Measurements from ENCODE around the gene HOXB3.
A peak's percentile ranks its signal among the peaks of the same experiment; 100 is the strongest.

The HOXB3 gene

DNA sequence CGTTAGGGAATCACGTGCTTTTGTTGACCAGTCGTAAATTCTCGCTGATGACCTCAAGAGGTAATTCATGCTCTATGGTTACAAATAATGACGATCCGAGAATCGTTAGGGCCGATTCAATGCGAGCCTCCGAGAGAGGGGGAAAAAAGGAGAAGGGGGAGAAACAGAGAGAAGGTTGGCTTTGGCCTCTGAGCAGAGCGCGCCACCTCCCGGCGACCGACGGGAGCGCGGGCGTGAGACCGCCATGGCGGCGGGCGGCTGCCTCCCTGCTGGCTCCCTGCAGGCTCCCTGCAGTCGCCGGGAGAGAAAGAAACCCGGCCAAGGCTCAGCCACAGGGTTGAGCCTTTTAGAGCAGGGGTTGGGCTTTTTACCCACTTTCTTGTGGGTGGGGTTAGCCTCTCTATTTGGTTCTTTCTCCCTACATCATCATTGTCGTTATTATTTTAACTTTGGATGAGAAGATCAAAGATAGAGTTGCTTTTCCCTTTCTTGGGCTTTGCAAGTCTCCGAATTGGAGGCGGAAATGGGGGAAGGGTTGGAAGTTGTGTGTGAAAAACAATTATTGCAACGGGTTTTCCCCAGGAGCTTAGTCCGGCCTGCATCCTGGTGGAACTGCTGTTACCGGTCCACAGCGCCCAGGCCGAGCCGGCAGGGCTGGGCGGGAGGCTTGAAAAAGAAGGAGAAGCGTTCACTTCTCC lies 3.9 kb upstream of the HOXB3 start:
- CTCF ChIA-PET, result interaction anchor here (0.6 to 3.8 kb wide), 27 partner anchors 8 to 568 kb away, joined by 3 to 30 read pairs (median 6); partner anchors contain the start of gene NFE2L1
- Mint-ChIP-seq H3K36me3 (no peaks in the 10 kb centered on the region), H3K27ac (no peak overlapping the region), H3K9me3 (no peaks in the 10 kb centered on the region), H3K4me1 (peaks cover 54% of the 10 kb centered on the region), H3K4me3 (peak overlapping the region; percentile 72), H3K27me3 (peaks cover 100% of the 10 kb centered on the region)
- DNase-seq, result peak; percentile 84

DNA sequence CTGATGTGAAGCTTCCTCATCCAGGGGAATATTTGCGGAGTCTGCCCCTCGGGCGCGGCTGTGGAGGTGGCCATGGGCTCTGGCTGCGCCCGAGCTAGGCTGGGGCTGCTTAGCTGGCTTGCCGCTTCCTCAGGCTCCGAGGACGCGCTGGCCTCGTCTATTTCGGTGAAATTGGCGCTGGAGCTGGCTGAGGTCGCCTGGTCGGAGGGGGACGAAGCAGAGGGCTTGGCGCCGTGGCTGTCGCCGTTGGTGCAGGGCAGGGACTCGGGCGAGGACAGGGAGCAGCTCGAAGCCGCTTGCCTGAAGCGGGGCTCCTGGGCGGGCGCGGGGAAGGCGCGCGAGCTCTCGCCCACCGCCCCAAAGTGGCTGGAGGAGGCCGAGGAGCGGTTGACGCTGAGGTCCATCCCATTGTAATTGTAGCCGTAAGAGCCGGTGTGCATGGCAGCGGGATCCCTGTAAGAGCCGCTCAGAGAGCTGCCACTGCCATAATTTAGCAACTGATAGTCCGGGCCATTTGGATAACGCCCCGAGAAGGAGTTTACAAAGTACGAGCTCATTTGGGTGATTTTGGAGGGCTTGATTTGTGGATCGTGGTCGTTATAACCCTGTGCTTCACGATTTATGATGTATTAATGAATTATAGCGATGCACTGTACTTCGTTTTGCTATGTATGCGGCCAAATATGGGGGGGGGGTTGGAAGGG lies 3.2 kb upstream of the HOXB3 start, which contains the start of gene HOXB5:
HOXB5 (minus strand) TSS at position 654 of the 704 bp plus-strand sequence; CDS start at position 557, 97 bp downstream.
- Mint-ChIP-seq H3K4me3 (peak within 1 kb of the TSS; percentile 72), H3K27ac (peak within 1 kb of the TSS; percentile 78), H3K36me3 (no peaks in the 10 kb centered on the region), H3K27me3 (peaks cover 100% of the 10 kb centered on the region), H3K4me1 (peaks cover 53% of the 10 kb centered on the region), H3K9me3 (no peaks in the 10 kb centered on the region)
- CTCF ChIA-PET, result interaction anchor here (0.5 to 3.8 kb wide), 38 partner anchors 8 to 567 kb away, joined by 3 to 30 read pairs (median 5); partner anchors contain the start of gene NFE2L1
- peak; percentile 49 for DNase-seq

DNA sequence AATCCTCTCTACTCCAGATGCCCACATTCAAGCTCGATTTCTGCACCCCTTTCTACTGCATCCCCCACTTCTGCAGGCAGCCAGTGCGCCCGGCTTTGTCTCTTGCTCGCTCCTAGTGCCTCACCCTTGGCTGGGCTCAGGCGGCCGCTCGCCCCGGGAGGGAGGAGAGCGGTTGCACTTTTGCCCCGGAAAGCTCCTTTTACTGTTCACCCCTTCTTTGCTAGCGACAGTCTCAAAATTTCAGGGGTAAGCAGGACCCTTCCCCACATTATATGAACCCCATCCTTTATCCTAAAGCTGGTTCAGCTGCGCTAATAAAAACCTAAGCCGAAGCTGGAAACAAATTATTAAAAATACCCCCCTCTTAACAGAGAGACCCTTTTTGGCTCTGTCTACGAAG lies 2.5 kb upstream of the HOXB3 start:
- H3K27ac Mint-ChIP-seq, result peak overlapping the region; percentile 78
- no peaks in the 10 kb centered on the region for H3K9me3 Mint-ChIP-seq
- H3K4me3 Mint-ChIP-seq, result peak overlapping the region; percentile 72
- peaks cover 52% of the 10 kb centered on the region for H3K4me1 Mint-ChIP-seq
- no peaks in the 10 kb centered on the region for H3K36me3 Mint-ChIP-seq
- DNase-seq, result peak; percentile 47
- CTCF ChIA-PET, result interaction anchor here (0.5 to 3.8 kb wide), 31 partner anchors 9 to 566 kb away, joined by 3 to 30 read pairs (median 6); partner anchors contain the start of gene NFE2L1
- peaks cover 100% of the 10 kb centered on the region for H3K27me3 Mint-ChIP-seq

DNA sequence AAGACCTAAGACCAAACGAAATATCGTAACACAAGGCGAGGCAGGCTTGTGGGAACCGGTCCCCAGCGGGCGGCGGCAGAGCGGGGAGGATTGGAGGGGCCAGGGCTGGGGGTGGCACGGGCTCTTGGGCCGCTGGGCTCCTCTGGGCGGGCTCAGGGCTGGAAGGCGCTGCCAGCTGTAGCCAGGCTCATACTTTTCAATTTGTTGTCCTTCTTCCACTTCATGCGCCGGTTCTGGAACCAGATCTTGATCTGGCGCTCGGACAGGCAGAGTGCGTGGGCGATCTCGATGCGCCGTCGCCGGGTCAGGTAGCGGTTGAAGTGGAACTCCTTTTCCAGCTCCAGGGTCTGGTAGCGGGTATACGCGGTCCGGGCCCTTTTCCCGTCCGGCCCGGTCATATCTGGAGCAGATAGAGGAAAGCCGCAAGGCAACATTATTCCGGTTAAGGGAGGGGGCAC lies 2.0 kb upstream of the HOXB3 start:
- Mint-ChIP-seq H3K36me3 (no peaks in the 10 kb centered on the region), H3K4me1 (peaks cover 54% of the 10 kb centered on the region), H3K27ac (no peak overlapping the region), H3K4me3 (no peak overlapping the region), H3K9me3 (no peaks in the 10 kb centered on the region), H3K27me3 (peaks cover 100% of the 10 kb centered on the region)
- DNase-seq, result no peak
- CTCF ChIA-PET, result interaction anchor here (0.6 to 3.8 kb wide), 17 partner anchors 9 to 566 kb away, joined by 3 to 30 read pairs (median 10); no protein-coding TSS in a partner anchor

DNA sequence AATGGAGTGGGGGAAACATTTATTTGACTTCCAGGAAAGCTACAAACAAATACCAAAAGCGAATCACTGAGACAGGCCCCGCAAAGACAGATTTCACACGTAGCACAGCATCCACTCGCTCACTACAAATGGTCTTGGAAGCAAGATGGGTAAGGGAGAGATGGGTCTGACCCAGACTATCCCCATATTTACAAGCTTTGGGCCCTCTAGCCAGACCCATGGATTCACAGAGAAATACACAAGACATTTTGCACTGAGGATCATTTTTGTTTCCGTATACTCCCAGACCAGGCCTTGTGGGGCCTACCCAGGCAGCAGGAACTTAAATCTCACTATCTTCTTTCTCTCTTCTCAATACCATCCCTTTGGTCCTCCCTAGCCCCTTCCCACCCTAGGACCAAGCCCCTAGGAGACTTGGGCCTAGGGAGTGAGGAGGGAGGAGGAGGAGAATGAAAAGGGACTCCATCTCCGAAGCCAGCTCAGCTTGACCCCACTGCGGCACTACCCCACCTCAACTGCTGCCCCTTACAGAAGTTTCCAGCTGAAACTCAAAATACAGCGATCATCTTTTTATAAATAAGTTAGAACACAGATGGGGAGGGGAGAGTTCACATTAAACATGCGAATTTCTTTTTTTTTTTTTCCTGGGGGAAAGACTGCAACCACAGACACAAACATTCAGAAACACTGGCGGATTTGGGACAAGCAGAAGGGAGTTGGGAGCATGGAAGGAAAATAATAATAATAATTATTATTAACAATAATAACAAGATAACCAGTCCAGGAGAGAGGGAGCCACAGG lies 1.4 kb upstream of the HOXB3 start:
- no peak for DNase-seq
- H3K27me3 Mint-ChIP-seq, result peaks cover 100% of the 10 kb centered on the region
- no peak overlapping the region for H3K4me3 Mint-ChIP-seq
- no peaks in the 10 kb centered on the region for H3K36me3 Mint-ChIP-seq
- CTCF ChIA-PET, result interaction anchor here (1.8 to 3.1 kb wide), 5 partner anchors 41 to 565 kb away, joined by 4 to 30 read pairs (median 15); no protein-coding TSS in a partner anchor
- peaks cover 54% of the 10 kb centered on the region for H3K4me1 Mint-ChIP-seq
- no peak overlapping the region for H3K27ac Mint-ChIP-seq
- no peaks in the 10 kb centered on the region for H3K9me3 Mint-ChIP-seq

DNA sequence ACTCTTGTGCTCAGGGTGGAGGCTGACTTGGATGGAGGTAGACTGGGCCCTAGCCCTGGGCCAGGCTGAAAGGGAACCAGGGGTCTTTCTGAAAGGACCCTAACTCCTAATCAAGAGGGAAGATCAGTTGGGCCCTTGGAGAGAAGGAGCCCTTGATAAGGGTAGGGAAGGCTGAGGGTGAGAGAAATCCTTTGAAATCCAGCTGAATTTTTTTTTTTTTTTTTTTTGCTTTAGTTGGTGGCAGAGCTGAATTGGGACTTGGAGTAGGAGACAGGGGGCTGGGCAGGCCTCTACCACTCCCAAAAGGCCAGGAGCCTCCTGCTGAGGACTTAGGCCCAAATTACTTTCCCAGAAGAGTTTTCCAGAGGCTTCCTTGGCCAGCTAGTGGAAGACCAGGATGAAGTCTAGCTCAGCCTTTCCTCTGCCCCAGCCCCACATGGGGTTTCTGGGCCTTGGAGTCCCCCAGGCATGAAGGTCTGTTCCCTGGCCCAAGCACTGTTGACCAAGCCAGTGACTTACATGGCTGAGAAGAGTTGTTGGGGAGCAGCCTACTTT lies 643 bp upstream of the HOXB3 start:
- no peak overlapping the region for H3K27ac Mint-ChIP-seq
- peaks cover 100% of the 10 kb centered on the region for H3K27me3 Mint-ChIP-seq
- H3K36me3 Mint-ChIP-seq, result no peaks in the 10 kb centered on the region
- no peak for DNase-seq
- CTCF ChIA-PET, result interaction anchor here (0.7 to 3.1 kb wide), 7 partner anchors 41 to 564 kb away, joined by 3 to 15 read pairs (median 4); no protein-coding TSS in a partner anchor
- H3K9me3 Mint-ChIP-seq, result no peaks in the 10 kb centered on the region
- no peak overlapping the region for H3K4me3 Mint-ChIP-seq
- H3K4me1 Mint-ChIP-seq, result peaks cover 58% of the 10 kb centered on the region

DNA sequence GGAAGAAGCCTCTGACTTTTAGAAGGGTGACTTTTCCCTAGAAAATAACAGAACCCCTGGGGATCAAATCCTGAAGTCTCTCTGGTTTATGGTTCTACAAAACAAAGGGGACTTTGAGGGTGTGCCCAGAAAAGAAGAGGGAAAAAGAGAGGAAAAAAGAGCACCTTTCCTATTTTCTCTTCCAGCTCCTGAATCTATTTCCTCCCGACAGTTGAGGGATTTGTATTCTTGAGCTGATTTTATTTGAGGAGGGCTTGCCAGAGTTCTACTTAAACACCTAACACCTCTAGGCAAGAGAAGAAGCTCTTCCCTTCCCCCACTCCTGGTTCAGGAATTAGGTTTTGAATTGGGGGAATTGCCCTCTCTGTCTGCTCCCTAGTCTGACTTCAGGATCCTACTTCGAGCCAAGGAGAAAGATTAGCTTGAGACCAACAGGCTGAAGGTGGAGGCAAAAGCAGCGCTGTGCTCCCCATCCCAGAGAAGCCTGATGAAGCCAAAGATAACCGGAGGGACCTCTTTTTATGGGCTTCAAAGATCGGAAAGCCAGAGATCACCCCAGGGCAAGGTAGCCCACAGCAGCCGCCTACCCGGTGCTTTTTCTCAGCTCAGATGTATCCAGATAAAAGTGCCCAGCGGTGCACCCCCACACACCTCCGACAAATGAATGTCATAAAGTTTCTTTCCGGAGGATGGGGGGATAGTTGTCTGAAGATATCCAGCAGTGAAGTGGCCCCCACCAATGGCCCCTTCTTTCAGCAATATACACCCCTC lies 796 bp downstream of the HOXB3 start:
- peaks cover 100% of the 10 kb centered on the region for H3K27me3 Mint-ChIP-seq
- no peaks in the 10 kb centered on the region for H3K9me3 Mint-ChIP-seq
- H3K36me3 Mint-ChIP-seq, result no peaks in the 10 kb centered on the region
- no peak overlapping the region for H3K4me3 Mint-ChIP-seq
- H3K4me1 Mint-ChIP-seq, result peaks cover 72% of the 10 kb centered on the region
- CTCF ChIA-PET, result interaction anchor here (0.6 to 2.0 kb wide), 6 partner anchors 97 to 323 kb away, joined by 3 to 5 read pairs (median 3); no protein-coding TSS in a partner anchor
- no peak overlapping the region for H3K27ac Mint-ChIP-seq
- DNase-seq, result no peak

DNA sequence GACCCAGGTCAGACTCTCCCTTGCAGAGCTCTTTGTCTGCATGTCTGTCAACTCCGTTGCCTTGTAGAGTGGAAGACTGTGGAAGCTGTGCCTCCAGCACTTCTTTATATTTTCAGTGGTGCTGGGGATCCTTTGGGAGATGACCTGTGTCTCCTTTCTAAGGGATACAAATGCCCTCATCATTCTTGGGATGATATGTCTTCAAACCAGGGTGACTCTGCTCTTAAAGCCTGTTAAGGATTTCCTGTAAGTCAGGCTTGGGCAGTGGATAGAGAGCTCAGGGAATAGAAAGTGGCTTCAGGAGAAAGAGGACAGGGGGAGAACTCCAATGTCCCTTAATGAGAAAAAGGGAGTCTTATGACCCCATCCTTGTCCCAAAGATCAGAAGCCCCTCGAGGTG lies 1.5 kb downstream of the HOXB3 start:
- peak overlapping the region; percentile 16 for H3K27ac Mint-ChIP-seq
- H3K4me1 Mint-ChIP-seq, result peaks cover 71% of the 10 kb centered on the region
- H3K9me3 Mint-ChIP-seq, result no peaks in the 10 kb centered on the region
- CTCF ChIA-PET, result interaction anchor here (1.0 to 2.7 kb wide), 10 partner anchors 10 to 329 kb away, joined by 3 to 10 read pairs (median 4); no protein-coding TSS in a partner anchor
- H3K36me3 Mint-ChIP-seq, result no peaks in the 10 kb centered on the region
- H3K4me3 Mint-ChIP-seq, result no peak overlapping the region
- peaks cover 100% of the 10 kb centered on the region for H3K27me3 Mint-ChIP-seq
- DNase-seq, result no peak

DNA sequence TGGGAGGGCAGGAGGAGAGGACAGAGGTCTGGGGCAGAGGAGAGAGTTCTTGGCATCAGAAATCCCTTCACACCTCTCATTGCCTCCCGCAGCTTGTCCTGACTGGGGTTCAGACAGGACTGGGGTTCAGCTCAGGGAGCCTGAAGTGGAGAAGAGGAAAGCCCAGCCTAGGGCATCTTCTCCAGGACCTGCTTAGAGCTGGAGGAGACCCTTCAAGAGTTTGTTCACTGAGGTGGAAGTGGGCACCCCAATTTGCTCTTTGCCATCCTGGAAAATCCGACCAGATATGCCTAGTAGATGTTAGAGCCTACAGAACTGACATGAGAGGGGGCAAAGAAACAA lies 2.0 kb downstream of the HOXB3 start:
- H3K27ac Mint-ChIP-seq, result no peak overlapping the region
- CTCF ChIA-PET, result interaction anchor here (0.8 to 2.7 kb wide), 13 partner anchors 8 to 329 kb away, joined by 3 to 10 read pairs (median 4); no protein-coding TSS in a partner anchor
- H3K9me3 Mint-ChIP-seq, result no peaks in the 10 kb centered on the region
- no peaks in the 10 kb centered on the region for H3K36me3 Mint-ChIP-seq
- peaks cover 67% of the 10 kb centered on the region for H3K4me1 Mint-ChIP-seq
- DNase-seq, result no peak
- H3K4me3 Mint-ChIP-seq, result no peak overlapping the region
- H3K27me3 Mint-ChIP-seq, result peaks cover 100% of the 10 kb centered on the region

DNA sequence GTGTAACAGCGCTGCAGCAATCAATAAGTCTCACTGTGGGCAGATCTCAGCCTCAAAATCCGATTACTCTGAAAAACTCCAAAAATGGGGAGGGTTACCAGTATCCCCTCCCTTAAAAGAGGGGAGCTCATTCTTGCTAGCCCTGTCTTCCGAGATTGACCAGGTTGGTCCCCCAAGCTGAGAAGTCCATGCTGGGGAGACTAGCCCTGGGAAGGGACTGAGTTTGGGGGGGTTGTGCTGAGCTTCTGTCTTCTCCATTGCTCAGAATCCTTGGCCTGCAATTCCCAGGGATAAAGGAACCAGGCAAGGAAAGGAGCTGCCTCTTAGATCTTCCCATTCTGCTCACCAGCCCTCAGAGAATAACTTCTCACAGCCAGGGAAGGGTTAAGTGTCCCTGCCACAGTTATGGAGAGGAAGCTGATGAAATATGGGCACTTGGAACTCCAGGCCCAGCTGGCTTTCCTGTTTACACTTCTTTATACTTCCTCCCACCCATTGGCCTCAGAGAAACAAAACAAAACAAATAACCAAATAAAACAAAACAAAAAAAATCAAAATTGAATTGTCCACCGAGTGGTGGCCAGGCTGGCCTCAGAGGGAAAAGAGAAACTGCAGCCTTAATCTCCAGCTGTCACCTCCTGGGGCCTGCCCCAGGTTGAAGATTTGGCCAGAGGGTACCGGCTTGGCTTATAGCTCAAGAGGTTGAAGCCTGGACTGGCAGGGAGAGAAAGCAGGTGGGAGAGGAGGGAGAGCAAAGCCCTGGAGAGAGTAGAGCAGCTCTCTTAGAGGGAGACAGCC lies 2.6 kb downstream of the HOXB3 start:
- Mint-ChIP-seq H3K4me1 (peaks cover 66% of the 10 kb centered on the region), H3K9me3 (no peaks in the 10 kb centered on the region), H3K36me3 (no peaks in the 10 kb centered on the region), H3K4me3 (peak overlapping the region; percentile 27), H3K27me3 (peaks cover 100% of the 10 kb centered on the region), H3K27ac (no peak overlapping the region)
- CTCF ChIA-PET, result interaction anchor here (0.8 to 2.7 kb wide), 12 partner anchors 9 to 328 kb away, joined by 3 to 10 read pairs (median 4); no protein-coding TSS in a partner anchor
- DNase-seq, result no peak

DNA sequence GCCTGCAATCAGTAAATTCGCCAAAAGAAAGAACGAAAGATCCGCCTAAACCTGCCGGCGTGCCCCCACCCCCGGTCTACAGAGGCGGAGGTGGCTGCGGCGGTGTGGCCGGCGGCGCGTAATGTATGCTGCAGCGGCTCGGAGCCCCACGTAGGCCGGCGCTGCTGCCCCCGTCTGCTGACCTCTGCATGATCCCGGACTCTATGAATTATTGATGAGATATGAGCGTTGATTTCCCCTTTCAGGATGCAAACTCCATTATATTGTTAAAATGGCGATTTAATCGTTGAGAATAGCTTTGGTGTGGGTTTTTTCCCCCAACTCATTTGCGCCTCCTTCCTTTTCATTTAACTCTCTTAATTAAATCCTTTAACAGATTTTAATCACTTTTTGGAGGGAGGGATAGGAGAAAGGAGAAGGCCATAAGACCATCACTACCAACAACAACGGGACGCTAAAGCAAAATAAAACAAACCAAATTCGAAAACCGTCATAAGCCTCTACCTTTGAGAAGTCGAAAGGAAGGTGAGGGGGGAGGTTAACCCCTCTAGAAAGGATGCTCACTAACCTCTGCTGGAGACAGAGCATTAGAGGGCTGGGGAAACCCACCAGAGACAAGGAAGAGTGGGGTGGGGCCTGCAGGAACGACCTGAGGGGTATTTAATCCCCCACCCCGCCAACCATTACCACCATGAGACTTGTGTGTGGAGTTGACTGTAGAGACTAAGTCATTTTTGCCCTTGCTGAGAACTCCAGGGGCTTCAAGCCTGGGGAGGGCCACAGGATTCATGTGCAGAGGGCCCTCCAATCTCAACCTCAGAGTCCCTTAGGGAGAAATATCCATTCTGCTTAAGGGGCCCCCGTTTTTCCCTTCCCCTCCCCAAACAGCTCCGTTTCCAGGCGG lies 3.4 kb downstream of the HOXB3 start:
- Mint-ChIP-seq H3K9me3 (no peaks in the 10 kb centered on the region), H3K27ac (no peak overlapping the region), H3K4me1 (peaks cover 64% of the 10 kb centered on the region), H3K4me3 (peak overlapping the region; percentile 79), H3K27me3 (peaks cover 100% of the 10 kb centered on the region), H3K36me3 (no peaks in the 10 kb centered on the region)
- CTCF ChIA-PET, result interaction anchor here (0.7 to 2.7 kb wide), 6 partner anchors 14 to 292 kb away, joined by 3 to 10 read pairs (median 4); no protein-coding TSS in a partner anchor
- DNase-seq, result peak; percentile 53
